Trophoblast cell (in vitro differentiated cells and primary cell): ENCODE data around the gene SETD9.
A peak's percentile ranks its signal among the peaks of the same experiment; 100 is the strongest.

Experiments
- DNase-seq, 2 donors: peaks; one replicate each; pipeline ENCODE4 v3.0.0-alpha.2; 2016
- H2AFZ ChIP-seq: 2 replicates; pipeline ENCODE4 v1.6.1; 2013; ENCODE audit warnings: low read length, moderate library complexity, mild to moderate bottlenecking; ENCODE audit not compliant: insufficient read depth, poor library complexity
- H2AK5ac ChIP-seq: 2 replicates; pipeline ENCODE4 v1.6.1; 2013; ENCODE audit warnings: mild to moderate bottlenecking, low read length
- H2BK120ac ChIP-seq: 2 replicates; pipeline ENCODE4 v1.6.1; 2013; ENCODE audit warnings: low read length, mild to moderate bottlenecking, moderate library complexity; ENCODE audit not compliant: insufficient read depth, poor library complexity
- H2BK12ac ChIP-seq: 2 replicates; pipeline ENCODE4 v1.6.1; 2013; ENCODE audit warnings: mild to moderate bottlenecking, low read length, moderate library complexity
- H2BK5ac ChIP-seq: 2 replicates; pipeline ENCODE4 v1.6.1; 2013; ENCODE audit warnings: low read length, low read depth, moderate library complexity, mild to moderate bottlenecking; ENCODE audit not compliant: poor library complexity
- H3K14ac ChIP-seq: 2 replicates; pipeline ENCODE4 v1.6.1; 2013; ENCODE audit warnings: mild to moderate bottlenecking, low read length
- H3K18ac ChIP-seq: 2 replicates; pipeline ENCODE4 v1.6.1; 2013; ENCODE audit warnings: mild to moderate bottlenecking, low read length
- H3K23ac ChIP-seq: 2 replicates; pipeline ENCODE4 v1.6.1; 2013; ENCODE audit warnings: low read length
- H3K27ac ChIP-seq: 2 replicates; pipeline ENCODE4 v1.5.1; 2013; ENCODE audit warnings: low read depth, mild to moderate bottlenecking, inconsistent platforms, low read length, moderate library complexity
- H3K27me3 ChIP-seq: 2 replicates; pipeline ENCODE4 v1.6.1; 2013; ENCODE audit warnings: inconsistent platforms, mild to moderate bottlenecking, low read length, moderate library complexity; ENCODE audit not compliant: insufficient read depth
- H3K36me3 ChIP-seq, 2 experiments: 1 replicate in 1 of 2; 2 replicates in 1 of 2; pipeline ENCODE4 v1.6.1; 2013; ENCODE audit warnings: low read length in 2 of 2, mild to moderate bottlenecking in 2 of 2, moderate library complexity in 1 of 2; ENCODE audit not compliant: insufficient read depth in 2 of 2, control insufficient read depth in 1 of 2
- H3K4ac ChIP-seq: 2 replicates; pipeline ENCODE4 v1.6.1; 2013; ENCODE audit warnings: low read depth, mild to moderate bottlenecking, low read length, moderate library complexity
- H3K4me1 ChIP-seq, 2 experiments: 1 replicate in 1 of 2; 2 replicates in 1 of 2; pipeline ENCODE4 v1.6.1; 2013; ENCODE audit warnings: low read length in 2 of 2, mild to moderate bottlenecking in 2 of 2, moderate library complexity in 1 of 2; ENCODE audit not compliant: insufficient read depth in 2 of 2, control insufficient read depth in 1 of 2
- H3K4me2 ChIP-seq: 2 replicates; pipeline ENCODE4 v1.6.1; 2013; ENCODE audit warnings: inconsistent platforms, mild to moderate bottlenecking, low read length, moderate library complexity
- H3K4me3 ChIP-seq: 2 replicates; pipeline ENCODE4 v1.5.1; 2013; ENCODE audit warnings: mild to moderate bottlenecking, low read depth, low read length, inconsistent platforms
- H3K79me1 ChIP-seq: one replicate; pipeline ENCODE4 v1.6.1; 2013; ENCODE audit warnings: low read length
- H3K79me2 ChIP-seq: 2 replicates; pipeline ENCODE4 v1.6.1; 2013; ENCODE audit warnings: low read length, mild to moderate bottlenecking; ENCODE audit not compliant: control insufficient read depth, insufficient read depth, poor library complexity
- H3K9ac ChIP-seq: 2 replicates; pipeline ENCODE4 v1.6.1; 2013; ENCODE audit warnings: mild to moderate bottlenecking, low read length
- H3K9me3 ChIP-seq: 2 replicates; pipeline ENCODE4 v1.6.1; 2013; ENCODE audit warnings: low read depth, mild to moderate bottlenecking, control low read depth, inconsistent platforms, low read length; ENCODE audit not compliant: insufficient read depth
- H4K12ac ChIP-seq: 2 replicates; pipeline ENCODE4 v1.6.1; 2013; ENCODE audit warnings: low read depth, mild to moderate bottlenecking, low read length, moderate library complexity
- H4K8ac ChIP-seq: 2 replicates; pipeline ENCODE4 v1.6.1; 2013; ENCODE audit warnings: low read depth, mild to moderate bottlenecking, low read length, moderate library complexity
- H4K91ac ChIP-seq: one replicate; pipeline ENCODE4 v1.6.1; 2013; ENCODE audit warnings: low read depth, mild to moderate bottlenecking, low read length, moderate library complexity
- WGBS: extraction: QIAGEN DNeasy Blood & Tissue Kit; methylation state at CpG from one replicate; pipeline ENCODE4 v1.1.7; 2013; ENCODE audit warnings: missing lambda C conversion rate; ENCODE audit not compliant: insufficient read length, insufficient coverage; ENCODE audit errors: extremely low coverage; 5-methylcytosine and 5-hydroxymethylcytosine counted together

Gene SETD9

GRCh38 chr5:56908942-56909293 is 478 bp upstream of the SETD9 start:
- Histone ChIP-seq H3K79me2 (peaks cover 7% of the 10 kb centered on the region), H3K9ac (peak overlapping the region; percentile 77), H3K4me2 (peak overlapping the region; percentile 82), H3K4ac (peak overlapping the region; percentile 96), H4K12ac (peak overlapping the region; percentile 98), H3K14ac (peak overlapping the region; percentile 98), H2AK5ac (peak overlapping the region; percentile 70), H2AFZ (peak overlapping the region; percentile 100), H4K8ac (peak overlapping the region; percentile 94), H3K79me1 (peaks cover 12% of the 10 kb centered on the region), H2BK12ac (no peak overlapping the region), H3K27me3 (no peaks in the 10 kb centered on the region), H3K4me1 (peaks cover 0 to 3% of the 10 kb centered on the region in 2 experiments), H3K36me3 (no peaks in the 10 kb centered on the region), H2BK120ac (peak overlapping the region; percentile 90), H3K23ac (no peak overlapping the region), H3K4me3 (peak overlapping the region; percentile 80), H3K27ac (peak overlapping the region; percentile 94), H4K91ac (peak overlapping the region; percentile 91), H2BK5ac (peak overlapping the region; percentile 79), H3K18ac (peak overlapping the region; percentile 98), H3K9me3 (peaks cover 3% of the 10 kb centered on the region)
- no peak for DNase-seq
- WGBS: no CpG with 5 or more reads among the region's 19 CpGs

GRCh38 chr5:56910210-56910965 is 992 bp downstream of the SETD9 start:
- peak overlapping the region; percentile 85 for H2AFZ ChIP-seq
- H2BK5ac ChIP-seq: peak overlapping the region; percentile 14
- H3K23ac ChIP-seq: no peak overlapping the region
- no peak overlapping the region for H2BK12ac ChIP-seq
- H3K27me3 ChIP-seq: no peaks in the 10 kb centered on the region
- peaks cover 7% of the 10 kb centered on the region for H3K79me2 ChIP-seq
- no CpG with 5 or more reads among the region's 29 CpGs for WGBS
- peaks cover 12% of the 10 kb centered on the region for H3K79me1 ChIP-seq
- peak overlapping the region; percentile 14 for H2BK120ac ChIP-seq
- peak overlapping the region; percentile 92 for H3K9ac ChIP-seq
- peak overlapping the region; percentile 60 for H3K4ac ChIP-seq
- peak overlapping the region; percentile 78 for H3K14ac ChIP-seq
- H3K4me1 ChIP-seq: peaks cover 0 to 3% of the 10 kb centered on the region in 2 experiments
- H3K18ac ChIP-seq: peak overlapping the region; percentile 50
- peak overlapping the region; percentile 90 for H3K4me2 ChIP-seq
- no peak overlapping the region for H2AK5ac ChIP-seq
- peak overlapping the region; percentile 49 for H4K12ac ChIP-seq
- H4K8ac ChIP-seq: peak overlapping the region; percentile 81
- peak overlapping the region; percentile 64 for H3K27ac ChIP-seq
- no peaks in the 10 kb centered on the region for H3K9me3 ChIP-seq
- DNase-seq: peak in 1 of 2 donors; percentile 53
- H4K91ac ChIP-seq: peak overlapping the region; percentile 85
- H3K36me3 ChIP-seq: no peaks in the 10 kb centered on the region
- H3K4me3 ChIP-seq: peak overlapping the region; percentile 79

- no CpG with 5 or more reads among the region's 3 CpGs for WGBS
- Histone ChIP-seq H4K8ac (no peak overlapping the region), H3K27me3 (no peaks in the 10 kb centered on the region), H2AK5ac (no peak overlapping the region), H2BK5ac (no peak overlapping the region), H3K4ac (no peak overlapping the region), H3K9ac (no peak overlapping the region), H3K18ac (no peak overlapping the region), H3K14ac (no peak overlapping the region), H3K23ac (no peak overlapping the region), H3K4me3 (no peak overlapping the region), H2AFZ (no peak overlapping the region), H3K9me3 (no peaks in the 10 kb centered on the region), H3K36me3 (peaks cover 0 to 6% of the 10 kb centered on the region in 2 experiments), H4K12ac (no peak overlapping the region), H3K79me2 (peaks cover 7% of the 10 kb centered on the region), H4K91ac (no peak overlapping the region), H3K4me2 (no peak overlapping the region), H3K79me1 (peaks cover 12% of the 10 kb centered on the region), H3K4me1 (peaks cover 0 to 3% of the 10 kb centered on the region in 2 experiments), H2BK120ac (no peak overlapping the region), H2BK12ac (no peak overlapping the region), H3K27ac (no peak overlapping the region)
- DNase-seq: no peak
Measured at GRCh38 chr5:56913766-56914165, 4.4 kb downstream of the SETD9 start.

- no peaks in the 10 kb centered on the region for H3K27me3 ChIP-seq
- no peaks in the 10 kb centered on the region for H3K79me2 ChIP-seq
- no peak overlapping the region for H2BK12ac ChIP-seq
- H3K27ac ChIP-seq: no peak overlapping the region
- no peak overlapping the region for H3K14ac ChIP-seq
- H3K4me3 ChIP-seq: no peak overlapping the region
- no peak overlapping the region for H3K4me2 ChIP-seq
- no peak overlapping the region for H4K91ac ChIP-seq
- no peak overlapping the region for H4K12ac ChIP-seq
- H3K36me3 ChIP-seq: peaks cover 0 to 6% of the 10 kb centered on the region in 2 experiments
- H3K9me3 ChIP-seq: no peaks in the 10 kb centered on the region
- no peak overlapping the region for H3K18ac ChIP-seq
- no peak overlapping the region for H3K23ac ChIP-seq
- no peak for DNase-seq
- no peak overlapping the region for H2BK120ac ChIP-seq
- H2BK5ac ChIP-seq: no peak overlapping the region
- no peak overlapping the region for H2AFZ ChIP-seq
- no CpG with 5 or more reads among the region's 2 CpGs for WGBS
- H2AK5ac ChIP-seq: no peak overlapping the region
- peaks cover 0 to 3% of the 10 kb centered on the region in 2 experiments for H3K4me1 ChIP-seq
- H3K79me1 ChIP-seq: peaks cover 4% of the 10 kb centered on the region
- H4K8ac ChIP-seq: no peak overlapping the region
- H3K9ac ChIP-seq: no peak overlapping the region
- no peak overlapping the region for H3K4ac ChIP-seq
Measured at GRCh38 chr5:56914678-56915077, 5.3 kb downstream of the SETD9 start.
